Astrocyte (in vitro differentiated cells and primary cell): ENCODE results near the gene ARHGEF3.

Source experiments
- EZH2 ChIP-seq: IDR thresholded peaks from 2 replicates; pipeline ENCODE4 v1.6.1; 2012; ENCODE audit warnings: mild to moderate bottlenecking, low read length, inconsistent platforms; ENCODE audit not compliant: insufficient read depth
- TF ChIP-seq, protein P1 (sequence below): IDR thresholded peaks from 2 replicates; pipeline ENCODE4 v1.5.1; 2011; ENCODE audit warnings: low read depth, mild to moderate bottlenecking, inconsistent platforms, low read length, moderate library complexity; ENCODE audit not compliant: insufficient read depth

- TF ChIP-seq, protein P1, sequence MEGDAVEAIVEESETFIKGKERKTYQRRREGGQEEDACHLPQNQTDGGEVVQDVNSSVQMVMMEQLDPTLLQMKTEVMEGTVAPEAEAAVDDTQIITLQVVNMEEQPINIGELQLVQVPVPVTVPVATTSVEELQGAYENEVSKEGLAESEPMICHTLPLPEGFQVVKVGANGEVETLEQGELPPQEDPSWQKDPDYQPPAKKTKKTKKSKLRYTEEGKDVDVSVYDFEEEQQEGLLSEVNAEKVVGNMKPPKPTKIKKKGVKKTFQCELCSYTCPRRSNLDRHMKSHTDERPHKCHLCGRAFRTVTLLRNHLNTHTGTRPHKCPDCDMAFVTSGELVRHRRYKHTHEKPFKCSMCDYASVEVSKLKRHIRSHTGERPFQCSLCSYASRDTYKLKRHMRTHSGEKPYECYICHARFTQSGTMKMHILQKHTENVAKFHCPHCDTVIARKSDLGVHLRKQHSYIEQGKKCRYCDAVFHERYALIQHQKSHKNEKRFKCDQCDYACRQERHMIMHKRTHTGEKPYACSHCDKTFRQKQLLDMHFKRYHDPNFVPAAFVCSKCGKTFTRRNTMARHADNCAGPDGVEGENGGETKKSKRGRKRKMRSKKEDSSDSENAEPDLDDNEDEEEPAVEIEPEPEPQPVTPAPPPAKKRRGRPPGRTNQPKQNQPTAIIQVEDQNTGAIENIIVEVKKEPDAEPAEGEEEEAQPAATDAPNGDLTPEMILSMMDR, result no peak
- TF ChIP-seq EZH2, result no peak
Measured at GRCh38 chr3:56683122-56683817, 118.5 kb downstream of the ARHGEF3 start, which contains the start of gene TASOR.
